Glomerular visceral epithelial cell (primary cell): ENCODE results near the gene TBX1.

Experiments used
- DNase-seq: peaks from one replicate; pipeline ENCODE4 v3.0.0-alpha.2; 2016; ENCODE audit errors: extremely low spot score

The TBX1 gene

DNA sequence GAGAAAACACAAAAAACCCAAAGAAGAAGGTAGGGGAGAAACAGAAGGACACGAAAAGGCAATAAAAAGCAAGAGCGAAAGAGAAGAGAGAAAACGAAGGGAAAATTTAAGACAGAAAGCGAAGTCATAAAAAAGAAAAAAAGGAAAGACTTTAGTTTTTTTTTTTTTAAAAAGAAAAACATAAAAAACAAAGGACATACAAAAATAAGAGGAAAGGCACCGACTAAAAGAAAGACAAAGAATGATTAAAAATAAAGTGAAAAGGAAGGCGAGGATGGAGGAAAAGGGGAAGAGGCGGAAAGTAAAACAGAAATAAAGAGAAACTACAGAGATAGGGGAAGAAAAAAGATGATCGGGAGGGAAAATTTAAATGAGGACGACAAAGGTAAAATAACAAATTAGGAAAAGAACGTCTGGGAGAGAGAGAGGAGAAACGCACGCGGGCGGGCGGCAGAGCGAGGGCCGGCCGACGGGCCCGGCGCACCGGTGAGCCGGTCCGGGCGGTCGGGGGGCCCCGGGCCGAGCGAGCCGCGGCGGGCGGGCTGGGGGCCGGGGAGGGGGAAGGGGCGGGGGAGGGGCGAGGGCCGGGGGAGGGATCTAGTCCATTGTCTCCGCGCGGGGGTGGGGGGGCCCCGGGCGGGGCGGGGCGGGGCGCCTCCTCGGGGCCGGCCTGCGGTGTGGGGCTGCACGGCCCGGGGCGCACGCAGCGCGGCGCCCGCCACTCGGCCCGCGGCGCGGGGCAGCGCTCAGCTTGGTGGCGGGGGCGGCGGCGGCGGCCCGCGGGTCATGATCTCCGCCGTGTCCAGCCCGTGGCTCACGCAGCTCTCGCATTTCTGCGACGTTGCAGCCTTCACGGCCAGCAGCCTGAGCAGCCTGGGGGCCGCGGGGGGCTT lies at the start of gene TBX1:
TBX1 (plus strand) TSS at position 721 of the 893 bp plus-strand sequence; CDS start at position 787, 66 bp downstream.
- no peak for DNase-seq

DNA sequence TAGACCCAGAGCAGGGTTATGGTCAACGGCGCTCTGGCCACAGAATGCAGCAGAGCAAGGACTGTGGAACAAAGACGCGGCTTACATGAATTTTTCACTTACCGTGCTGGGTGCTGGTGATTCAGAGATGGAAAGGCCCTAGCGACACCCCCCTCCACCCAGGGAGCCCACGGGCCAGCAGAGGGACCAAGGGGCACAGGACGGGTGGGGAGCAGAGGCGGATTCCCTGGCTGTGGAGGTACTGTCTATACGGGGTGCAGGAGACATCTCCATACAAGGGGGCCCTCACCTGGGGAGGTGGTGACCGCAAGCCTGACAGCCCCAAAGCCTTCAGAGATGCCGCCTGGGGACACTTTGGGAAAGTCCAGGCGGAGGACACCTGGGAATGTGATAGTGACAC lies 47.3 kb upstream of the TBX1 start:
- DNase-seq: no peak

DNA sequence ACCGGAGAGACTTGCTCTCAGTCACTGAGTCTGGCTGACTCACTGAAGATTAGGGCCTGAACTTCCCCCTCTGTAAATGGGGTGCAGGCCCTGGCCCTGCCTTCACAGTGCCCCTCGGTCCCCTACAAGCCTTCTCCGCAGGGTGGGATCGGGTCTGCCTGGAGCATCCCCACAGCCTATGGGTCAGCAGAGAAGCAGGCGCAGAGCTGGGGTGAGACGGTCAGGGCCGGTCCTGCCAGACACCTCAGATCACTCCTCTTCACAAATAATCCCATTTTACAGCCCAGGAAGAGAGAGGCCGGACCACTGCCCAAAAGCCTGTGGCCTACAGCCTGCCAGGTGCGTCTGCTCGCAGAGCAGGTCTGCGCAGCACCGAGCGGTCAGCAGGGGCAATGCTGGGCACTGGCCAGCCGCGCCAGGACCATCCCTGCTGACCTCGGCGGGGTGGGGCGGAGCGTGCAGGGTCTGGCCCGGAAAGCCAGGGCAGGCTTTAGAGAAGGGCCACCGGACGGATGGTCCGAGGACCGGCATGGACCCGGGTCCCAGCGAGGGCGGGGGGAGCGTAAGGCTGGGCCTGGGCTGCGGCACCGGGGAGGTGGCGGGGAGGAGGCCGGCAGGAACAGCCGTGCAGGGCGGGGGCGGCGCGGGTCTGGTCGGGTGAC lies 46.8 kb upstream of the TBX1 start:
- DNase-seq: no peak

DNA sequence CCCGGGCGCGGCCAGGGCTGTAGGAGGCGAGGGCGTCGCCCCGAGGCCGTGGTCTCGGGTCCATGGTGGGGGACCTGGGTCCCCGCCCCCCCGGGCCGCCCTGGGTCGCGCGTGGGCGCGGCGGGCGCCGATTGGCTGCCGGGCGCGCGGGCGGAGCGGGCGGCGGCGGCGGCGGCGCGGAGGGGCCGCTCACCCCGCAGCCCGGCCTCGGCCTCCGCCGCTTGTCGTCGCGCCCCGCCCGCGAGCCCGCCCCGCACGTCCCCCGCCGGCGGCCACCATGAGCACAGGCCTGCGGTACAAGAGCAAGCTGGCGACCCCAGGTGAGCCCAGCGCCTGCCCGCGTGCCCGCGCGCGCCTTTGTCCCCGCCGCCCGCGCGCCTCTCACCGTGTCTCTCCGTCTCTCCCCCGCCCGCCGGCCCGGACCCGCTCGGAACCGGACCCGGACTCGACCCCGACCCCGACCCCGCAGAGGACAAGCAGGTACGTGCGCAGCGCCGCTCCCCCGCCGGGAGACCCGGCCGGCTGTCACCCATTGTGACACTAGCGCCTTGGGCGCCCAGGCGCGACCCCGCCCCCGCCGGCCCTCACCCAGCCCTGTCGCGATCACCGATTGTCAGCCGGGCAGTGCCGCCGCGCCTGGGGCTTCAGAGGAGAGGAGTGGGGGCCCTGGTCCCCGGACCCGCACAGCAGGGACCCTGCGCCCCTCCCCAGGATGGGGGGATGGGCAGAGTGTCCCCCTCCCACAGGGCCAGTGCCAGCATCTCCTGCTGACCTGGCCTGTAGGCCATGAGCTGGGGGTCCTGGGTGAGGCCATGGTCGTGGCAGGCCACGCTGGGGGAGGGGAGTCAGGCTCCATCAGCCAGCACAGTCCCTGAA lies 46.0 kb upstream of the TBX1 start, which contains the start of gene SEPTIN5:
SEPTIN5 (plus strand) TSS at position 192 of the 876 bp plus-strand sequence; CDS start at position 278, 86 bp downstream.
- DNase-seq: no peak

DNA sequence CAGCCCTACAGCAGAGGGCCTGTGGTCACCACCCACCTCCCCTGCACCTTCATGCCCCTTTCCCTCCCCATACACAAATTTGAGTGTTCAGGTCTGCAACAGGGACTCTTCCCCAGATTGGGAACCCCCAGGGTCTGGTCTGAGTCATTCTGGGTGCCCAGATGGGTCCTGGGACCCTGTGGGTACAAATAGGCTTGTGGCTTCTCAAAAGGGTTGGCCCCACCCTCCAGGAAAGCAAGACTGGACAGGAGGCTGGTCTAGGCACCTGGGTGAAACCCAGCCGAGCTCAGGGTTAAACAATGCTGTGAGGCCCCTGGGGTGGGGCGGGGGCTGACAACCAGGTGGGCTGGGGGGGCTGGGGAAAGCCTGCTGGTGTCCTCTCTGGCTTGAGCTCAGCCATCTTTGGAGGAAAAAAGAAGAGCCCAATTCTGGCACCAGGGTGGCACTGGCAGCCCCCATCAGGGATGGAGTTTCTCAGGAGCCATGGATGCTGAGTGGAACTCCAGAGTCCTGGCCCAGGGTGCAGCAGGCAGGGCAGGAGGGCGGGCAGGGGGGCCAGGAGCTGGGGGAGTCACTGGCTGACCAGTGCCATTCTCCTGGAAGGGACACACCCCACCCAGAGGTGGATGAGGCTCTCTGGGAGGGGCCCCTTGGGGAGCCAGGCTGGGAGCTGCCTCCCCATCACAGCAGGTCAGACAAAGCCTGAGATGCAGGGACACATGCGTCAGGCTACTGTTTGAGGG lies 45.2 kb upstream of the TBX1 start:
- DNase-seq: no peak

DNA sequence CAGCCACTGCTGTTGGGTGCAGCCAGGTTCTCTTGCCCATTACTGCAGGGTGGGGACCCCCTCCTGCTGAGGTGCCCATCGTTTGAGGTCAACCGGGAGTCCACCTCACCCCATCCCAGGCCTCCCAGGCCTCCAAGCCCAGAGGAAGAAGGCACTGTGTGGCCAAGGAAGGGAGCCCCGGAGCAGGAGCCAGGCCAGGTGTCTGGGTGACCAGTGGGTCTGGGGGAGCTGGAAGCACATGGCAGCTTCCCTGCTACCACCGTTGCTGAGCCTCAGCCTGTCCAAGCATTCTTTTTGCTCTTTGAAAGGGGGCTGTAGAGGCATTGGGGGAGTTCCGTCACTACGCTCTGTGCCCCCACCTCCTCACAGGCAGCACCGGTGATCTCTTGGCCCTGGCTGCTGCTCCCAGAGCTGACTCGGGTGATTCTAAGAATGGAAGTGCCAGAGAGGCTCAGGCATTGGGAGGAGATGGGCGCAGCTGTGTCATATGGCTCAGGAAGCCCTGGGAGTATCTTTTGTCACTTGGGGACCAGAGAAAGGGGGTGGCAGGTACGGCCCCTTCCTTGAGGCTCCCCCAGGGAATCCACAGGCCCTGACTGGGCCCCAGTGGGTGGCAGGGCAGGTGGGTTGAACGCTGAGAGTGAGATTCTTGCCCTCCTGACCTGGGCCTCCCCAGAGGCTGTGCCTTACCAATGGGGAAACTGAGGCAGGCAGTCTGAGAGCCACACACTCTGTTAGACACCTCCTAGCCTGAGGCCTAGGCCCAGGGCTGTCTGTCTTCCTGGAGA lies 44.3 kb upstream of the TBX1 start:
- no peak for DNase-seq

DNA sequence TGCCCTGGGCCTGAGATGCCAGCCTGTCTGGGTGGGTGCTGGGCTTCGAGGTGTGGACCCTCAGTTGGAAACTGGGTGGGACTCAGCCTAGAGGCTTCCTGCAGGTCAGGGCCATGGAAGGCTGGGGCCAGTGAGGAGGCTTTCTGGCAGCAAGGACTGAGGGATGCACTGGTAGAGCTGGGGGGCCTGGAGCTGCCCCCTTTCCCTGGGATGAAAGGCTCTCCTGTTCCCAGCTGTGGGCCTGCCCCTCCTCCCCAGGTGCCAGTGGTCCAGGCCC lies 43.8 kb upstream of the TBX1 start:
- no peak for DNase-seq

DNA sequence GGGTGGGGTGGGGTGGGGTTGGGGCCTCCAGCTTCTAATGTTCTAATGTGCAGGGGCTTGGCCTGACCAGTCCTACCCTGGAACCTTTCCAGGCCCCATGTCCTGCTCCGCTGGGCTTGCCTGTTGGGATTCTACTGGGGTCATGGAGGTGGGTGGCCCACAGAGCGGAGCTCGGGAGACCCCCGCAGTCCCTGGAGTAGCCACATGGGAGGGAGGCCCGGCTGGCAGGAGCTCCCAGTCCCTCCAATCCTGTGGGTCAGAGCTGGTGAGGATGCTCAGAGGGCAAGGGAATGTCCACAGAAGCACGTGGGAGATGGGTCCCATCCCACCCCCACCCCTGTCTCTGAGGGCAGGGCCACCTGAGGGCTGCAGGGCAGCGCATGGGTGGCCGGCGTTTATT lies 43.4 kb upstream of the TBX1 start:
- no peak for DNase-seq

DNA sequence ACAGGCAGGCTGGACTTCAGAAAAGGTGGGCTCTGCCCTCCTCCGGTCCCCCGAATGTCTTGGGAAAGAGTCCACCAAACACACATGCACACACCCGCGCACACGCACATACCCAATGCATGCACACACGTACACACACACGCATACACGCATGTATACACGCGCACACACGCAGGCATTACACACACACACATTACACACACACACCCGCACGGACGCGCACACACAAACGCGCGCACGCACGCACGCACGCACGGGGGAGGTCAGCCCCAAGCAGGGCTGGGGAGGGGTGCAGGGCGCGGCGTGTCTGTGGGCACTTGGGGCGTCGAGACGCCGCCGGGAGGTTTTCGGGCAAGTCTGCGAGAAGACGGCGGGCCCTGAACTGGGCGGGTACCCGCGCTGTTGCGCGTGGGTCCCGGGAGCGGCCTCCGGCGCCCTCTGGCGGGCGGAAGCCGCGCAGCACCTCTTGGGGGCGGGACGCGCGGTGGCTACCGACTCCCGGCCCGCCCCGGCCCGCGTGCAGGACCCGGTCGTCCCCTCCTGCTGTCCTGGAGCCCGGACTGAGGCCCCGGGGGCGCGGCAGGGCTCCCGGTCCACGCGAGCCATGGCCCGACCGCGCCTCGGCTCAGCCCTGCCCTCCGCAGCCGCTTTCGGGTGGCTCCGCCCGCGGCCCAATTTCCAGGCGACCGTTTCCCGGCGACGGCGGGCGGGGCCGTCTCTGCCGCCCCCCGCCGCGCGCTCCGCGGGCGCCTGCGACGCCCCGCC lies 42.7 kb upstream of the TBX1 start:
- peak; percentile 67 for DNase-seq

DNA sequence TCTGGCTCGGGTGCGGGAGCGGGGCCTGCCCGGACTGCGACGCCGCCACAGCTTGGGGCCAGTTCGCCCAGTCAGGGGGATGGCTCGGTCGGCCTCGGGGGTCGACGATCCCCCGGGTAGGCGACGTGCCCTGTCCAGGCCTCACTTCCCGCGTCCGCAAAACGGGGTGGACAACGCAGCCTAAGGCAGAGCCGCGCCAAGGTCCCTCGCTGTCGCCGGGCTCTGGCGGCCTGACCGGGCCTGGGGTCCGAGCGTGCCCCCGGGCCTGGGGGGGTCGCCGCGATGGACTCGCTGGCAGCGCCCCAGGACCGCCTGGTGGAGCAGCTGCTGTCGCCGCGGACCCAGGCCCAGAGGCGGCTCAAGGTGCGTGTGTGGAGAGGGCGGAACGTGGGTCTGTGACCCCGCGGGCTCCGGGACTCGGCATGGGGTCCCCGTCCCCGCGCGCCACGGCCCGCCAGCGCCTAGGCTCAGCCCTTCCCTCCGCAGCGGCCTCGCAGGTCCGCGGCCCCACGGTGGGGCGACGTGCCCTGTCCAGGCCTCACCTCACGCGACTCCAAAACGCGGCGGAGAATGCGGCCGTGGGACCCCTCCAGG lies 42.0 kb upstream of the TBX1 start:
- DNase-seq: no peak

DNA sequence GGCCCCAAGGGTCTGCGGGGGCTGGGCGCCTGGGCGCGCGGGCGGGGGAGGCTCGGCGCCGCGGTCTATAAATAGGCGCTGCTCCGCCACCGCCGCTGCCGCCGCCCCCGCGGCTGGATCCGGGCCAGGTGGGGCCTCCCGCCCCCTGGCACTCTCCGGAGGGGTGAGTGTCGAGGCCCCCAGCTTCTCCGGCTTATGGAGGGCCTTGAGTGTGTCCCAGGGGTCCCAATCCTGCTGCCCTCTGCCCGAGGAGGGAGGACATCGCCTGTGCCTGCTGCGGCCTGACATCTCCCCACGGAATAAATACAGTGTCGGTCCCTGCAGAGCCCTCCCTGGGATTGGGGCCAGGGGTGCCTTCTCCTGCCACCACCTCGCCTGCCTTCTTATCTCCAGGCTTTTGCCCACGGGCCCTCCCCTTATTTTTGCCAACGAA lies 41.5 kb upstream of the TBX1 start:
- no peak for DNase-seq

DNA sequence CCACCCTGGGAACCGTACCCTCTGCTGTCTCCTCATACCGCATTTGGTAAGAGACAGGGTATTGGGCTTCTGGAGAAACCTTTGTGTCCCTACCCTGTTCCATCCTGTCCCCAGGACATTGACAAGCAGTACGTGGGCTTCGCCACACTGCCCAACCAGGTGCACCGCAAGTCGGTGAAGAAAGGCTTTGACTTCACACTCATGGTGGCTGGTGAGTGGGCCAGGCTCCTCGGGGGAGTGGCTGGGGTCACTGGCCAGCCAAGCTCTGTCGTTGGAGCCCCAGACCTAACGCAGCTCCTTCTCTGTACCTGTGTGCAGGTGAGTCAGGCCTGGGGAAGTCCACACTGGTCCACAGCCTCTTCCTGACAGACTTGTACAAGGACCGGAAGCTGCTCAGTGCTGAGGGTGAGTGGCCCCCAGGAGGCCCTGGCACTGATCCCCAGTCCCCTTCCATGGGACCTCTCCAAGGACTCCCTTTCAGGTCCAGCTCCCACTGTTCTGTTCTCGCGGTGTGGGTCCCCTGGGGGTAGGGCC lies 41.0 kb upstream of the TBX1 start:
- DNase-seq: no peak

DNA sequence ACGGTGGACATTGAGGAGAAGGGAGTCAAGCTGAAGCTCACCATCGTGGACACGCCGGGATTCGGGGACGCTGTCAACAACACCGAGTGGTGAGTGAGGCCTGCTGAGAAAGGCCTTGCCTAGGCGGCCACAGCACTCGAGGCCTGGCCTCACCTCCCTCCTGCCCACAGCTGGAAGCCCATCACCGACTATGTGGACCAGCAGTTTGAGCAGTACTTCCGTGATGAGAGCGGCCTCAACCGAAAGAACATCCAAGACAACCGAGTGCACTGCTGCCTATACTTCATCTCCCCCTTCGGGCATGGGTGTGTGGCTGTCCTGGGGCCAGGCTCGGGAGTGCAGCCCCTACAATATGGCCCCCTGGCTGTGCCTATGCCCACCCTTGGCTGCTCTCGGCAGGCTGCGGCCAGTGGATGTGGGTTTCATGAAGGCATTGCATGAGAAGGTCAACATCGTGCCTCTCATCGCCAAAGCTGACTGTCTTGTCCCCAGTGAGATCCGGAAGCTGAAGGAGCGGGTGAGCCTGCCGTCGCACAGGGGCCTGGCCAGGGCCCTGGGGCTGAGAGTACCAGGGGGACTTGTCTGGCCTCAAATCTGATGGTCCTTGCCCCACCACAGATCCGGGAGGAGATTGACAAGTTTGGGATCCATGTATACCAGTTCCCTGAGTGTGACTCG lies 40.3 kb upstream of the TBX1 start:
- no peak for DNase-seq

DNA sequence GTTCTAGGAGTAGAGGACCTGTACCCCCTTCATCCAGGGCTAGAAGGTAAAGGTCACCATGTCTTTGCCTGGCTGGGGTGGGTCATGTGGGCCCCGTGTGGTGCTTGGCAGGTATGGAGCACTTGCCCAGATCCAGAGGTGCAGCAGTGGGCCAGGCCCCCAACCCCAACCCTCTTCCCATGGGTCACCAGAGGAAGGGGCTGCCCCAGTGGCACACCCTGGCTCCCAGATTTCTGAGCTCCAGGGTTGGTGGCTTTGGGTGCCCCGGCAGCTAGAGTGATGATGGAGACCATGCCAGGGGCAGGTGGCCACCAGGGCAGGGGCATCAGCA lies 39.6 kb upstream of the TBX1 start:
- no peak for DNase-seq

DNA sequence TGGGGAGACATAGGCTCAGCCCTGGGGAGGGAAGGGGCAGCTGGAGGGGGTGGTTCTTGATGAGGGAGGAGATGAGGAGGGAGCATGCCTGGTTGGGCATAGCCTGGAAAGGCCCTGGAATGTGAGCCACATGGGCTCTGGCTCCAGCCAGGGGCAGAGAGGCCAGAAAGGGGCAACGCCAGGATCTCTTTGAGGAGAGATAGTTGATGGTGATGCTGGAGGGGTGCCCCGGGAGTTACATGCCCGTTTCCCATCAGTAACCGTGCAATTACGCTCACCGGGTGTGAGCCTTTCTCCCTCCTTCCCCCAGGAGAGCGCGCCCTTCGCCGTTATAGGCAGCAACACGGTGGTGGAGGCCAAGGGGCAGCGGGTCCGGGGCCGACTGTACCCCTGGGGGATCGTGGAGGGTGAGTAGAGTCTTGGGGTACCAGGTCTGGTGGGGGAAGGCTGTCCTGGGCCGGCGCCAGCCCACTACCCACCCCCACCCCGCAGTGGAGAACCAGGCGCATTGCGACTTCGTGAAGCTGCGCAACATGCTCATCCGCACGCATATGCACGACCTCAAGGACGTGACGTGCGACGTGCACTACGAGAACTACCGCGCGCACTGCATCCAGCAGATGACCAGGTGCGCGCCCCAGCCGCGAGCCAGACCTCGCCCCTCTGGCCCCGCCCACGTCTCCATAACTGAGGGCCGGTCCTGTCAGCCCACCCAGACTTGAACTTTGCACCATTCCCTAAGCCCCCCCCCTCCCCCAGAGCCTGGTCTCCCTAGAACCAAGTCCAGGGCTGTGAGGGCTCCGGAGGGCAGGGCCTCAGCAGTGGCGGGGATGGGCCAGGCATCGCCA lies 39.0 kb upstream of the TBX1 start:
- no peak for DNase-seq

DNA sequence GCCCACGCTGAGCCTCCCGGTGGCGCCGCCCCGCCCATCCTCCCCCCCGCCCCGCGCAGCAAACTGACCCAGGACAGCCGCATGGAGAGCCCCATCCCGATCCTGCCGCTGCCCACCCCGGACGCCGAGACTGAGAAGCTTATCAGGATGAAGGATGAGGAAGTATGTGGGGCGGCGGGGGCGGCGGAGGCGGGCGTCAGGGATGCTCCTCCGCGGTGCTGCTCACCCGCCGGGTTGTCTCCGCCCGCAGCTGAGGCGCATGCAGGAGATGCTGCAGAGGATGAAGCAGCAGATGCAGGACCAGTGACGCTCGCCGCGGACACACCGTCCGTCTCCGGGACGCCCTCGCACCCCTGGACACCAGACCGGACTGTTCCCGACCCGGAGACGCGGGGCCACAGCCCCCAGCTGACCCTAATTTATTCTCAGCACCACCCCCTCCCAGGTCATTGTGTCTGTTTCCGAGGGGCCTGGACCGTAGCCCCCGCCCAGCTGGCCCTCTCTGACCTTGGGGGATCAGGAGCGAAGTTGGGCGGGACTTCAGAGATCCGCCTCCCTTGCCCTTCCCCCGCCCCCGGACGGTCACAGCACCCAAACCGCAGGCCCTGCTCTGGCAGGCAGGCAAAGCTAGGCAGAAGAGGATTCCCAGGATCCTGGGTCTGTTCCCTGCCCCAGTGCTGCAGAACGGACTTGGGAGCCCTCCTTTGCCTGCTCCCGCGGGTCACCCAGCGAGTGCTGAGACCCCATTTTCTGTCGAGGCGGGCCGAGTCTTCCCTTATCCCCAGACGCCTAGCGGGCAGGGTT lies 38.2 kb upstream of the TBX1 start:
- no peak for DNase-seq

DNA sequence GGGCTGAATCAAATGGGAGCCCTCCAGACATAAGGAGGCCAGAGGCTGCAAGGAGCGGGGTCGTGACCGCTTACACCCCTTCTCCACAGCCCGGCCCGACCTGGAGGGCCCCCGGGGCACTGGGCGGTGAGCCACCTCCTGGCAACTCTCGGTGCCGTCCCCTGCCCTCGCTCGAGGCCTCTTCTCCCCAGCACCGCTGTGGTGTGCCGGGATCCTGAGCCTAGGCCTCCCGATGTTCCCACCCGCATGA lies 37.7 kb upstream of the TBX1 start:
- DNase-seq: no peak
